Kidney epithelial cell (primary cell): Measurements from ENCODE around the gene FAM20C. TPM values are rescaled to one million over a fixed set of nuclear protein-coding genes. Genes with fewer than 3 reads are reported as not detected.

Experiments
- DNase-seq: peaks from one replicate; pipeline ENCODE4 v3.0.0-alpha.2; 2010; ENCODE audit warnings: low read depth
- H3K27me3 ChIP-seq: 2 replicates; pipeline ENCODE4 v1.6.0; 2011; ENCODE audit warnings: low read length; ENCODE audit not compliant: control insufficient read depth, insufficient read depth
- H3K36me3 ChIP-seq: 2 replicates; pipeline ENCODE4 v1.5.1; 2011; ENCODE audit warnings: low read length; ENCODE audit not compliant: control insufficient read depth, insufficient read depth
- H3K4me3 ChIP-seq: 2 replicates; pipeline ENCODE4 v1.5.1; 2011; ENCODE audit warnings: low read depth, mild to moderate bottlenecking, control low read depth, low read length
- CTCF ChIP-seq: IDR thresholded peaks from 2 replicates; pipeline ENCODE4 v1.5.1; 2011; ENCODE audit warnings: mild to moderate bottlenecking, moderate library complexity, low read length, control low read depth, inconsistent platforms; ENCODE audit not compliant: insufficient read depth, poor library complexity, severe bottlenecking
- total RNA-seq: library from RNA; depleted of rRNA; stranded (reverse); fragments of >200 nt; gene quantifications from 2 replicates; pipeline ENCODE4 v1.2.3, GENCODE V29; 2015

Gene FAM20C
- total RNA-seq, 1 donor from 2014 or later: 39.1 TPM

DNA sequence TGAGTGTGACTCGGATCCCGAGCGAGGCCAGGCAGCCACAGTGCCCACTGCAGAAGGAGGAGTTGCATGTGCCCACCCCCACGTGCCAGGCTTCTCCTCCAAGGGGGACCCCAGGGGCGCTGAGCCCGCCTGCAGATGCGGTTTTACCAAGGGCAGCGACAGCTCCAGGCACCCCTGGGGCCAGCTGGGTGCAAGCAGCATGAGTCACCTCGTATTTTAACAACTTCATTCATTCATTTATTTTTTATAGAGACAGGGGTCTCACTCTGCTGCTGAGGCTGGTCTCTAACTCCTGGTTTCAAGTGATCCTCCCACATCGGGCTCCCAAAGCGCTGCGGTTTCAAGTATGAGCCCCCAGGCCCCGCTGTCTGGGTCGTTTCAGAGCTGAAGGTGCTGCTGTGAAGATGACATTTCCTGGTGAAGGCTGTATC lies 96.3 kb downstream of the FAM20C start:
- DNase-seq: no peak
- Histone ChIP-seq H3K4me3 (no peak overlapping the region), H3K27me3 (peaks cover 74% of the 10 kb centered on the region), H3K36me3 (no peaks in the 10 kb centered on the region)
- no peak for TF ChIP-seq CTCF

- no peak for TF ChIP-seq CTCF
- no peak for DNase-seq
- H3K27me3 ChIP-seq: peaks cover 80% of the 10 kb centered on the region
- H3K4me3 ChIP-seq: no peak overlapping the region
- no peaks in the 10 kb centered on the region for H3K36me3 ChIP-seq
Observed at GRCh38 chr7:289209-289755, 96.9 kb downstream of the FAM20C start.

GRCh38 chr7:289756-290553 lies 97.6 kb downstream of the FAM20C start, which contains the start of gene FOXL3:
Gene FOXL3, plus strand, starts transcription at chr7:290170. Its CDS starts 0 bp downstream, at chr7:290170.
- Histone ChIP-seq H3K4me3 (no peak within 1 kb of the TSS), H3K36me3 (no peaks in the 10 kb centered on the region), H3K27me3 (peaks cover 81% of the 10 kb centered on the region)
- TF ChIP-seq CTCF: no peak
- DNase-seq: no peak

- H3K36me3 ChIP-seq: no peaks in the 10 kb centered on the region
- no peak overlapping the region for H3K4me3 ChIP-seq
- no peak for TF ChIP-seq CTCF
- DNase-seq: no peak
- peaks cover 82% of the 10 kb centered on the region for H3K27me3 ChIP-seq
Observed at GRCh38 chr7:290554-291372, 98.4 kb downstream of the FAM20C start.

- peaks cover 76% of the 10 kb centered on the region for H3K27me3 ChIP-seq
- no peak overlapping the region for H3K4me3 ChIP-seq
- H3K36me3 ChIP-seq: no peaks in the 10 kb centered on the region
- peak; percentile 5 for DNase-seq
- no peak for TF ChIP-seq CTCF
Observed at GRCh38 chr7:291373-292092, 99.2 kb downstream of the FAM20C start.
